Prostate gland (tissue), 2 donors: ENCODE results near the gene G6PC3.

Experiments used
- POLR2A ChIP-seq: fragments of 450-650 bp; IDR thresholded peaks from one replicate; pipeline ENCODE4 v1.6.1; 2016; ENCODE audit warnings: antibody characterized with exemption, mild to moderate bottlenecking
- POLR2AphosphoS5 ChIP-seq: sonication (generic); formaldehyde crosslinking; IDR thresholded peaks from one replicate; pipeline ENCODE4 v1.6.1; 2017; ENCODE audit warnings: antibody characterized with exemption
- TF ChIP-seq, protein P1 (sequence below), 4 experiments: fragments of 200-600 bp in 2 of 4; fragments of 450-650 bp in 2 of 4; sonication (generic) in 2 of 4; IDR thresholded peaks; 1 replicate in 3 of 4; 2 replicates in 1 of 4; pipeline ENCODE4 v1.5.1; 2016 to 2019; ENCODE audit warnings: antibody characterized with exemption in 4 of 4, mild to moderate bottlenecking in 2 of 4, moderate library complexity in 2 of 4

DNA sequence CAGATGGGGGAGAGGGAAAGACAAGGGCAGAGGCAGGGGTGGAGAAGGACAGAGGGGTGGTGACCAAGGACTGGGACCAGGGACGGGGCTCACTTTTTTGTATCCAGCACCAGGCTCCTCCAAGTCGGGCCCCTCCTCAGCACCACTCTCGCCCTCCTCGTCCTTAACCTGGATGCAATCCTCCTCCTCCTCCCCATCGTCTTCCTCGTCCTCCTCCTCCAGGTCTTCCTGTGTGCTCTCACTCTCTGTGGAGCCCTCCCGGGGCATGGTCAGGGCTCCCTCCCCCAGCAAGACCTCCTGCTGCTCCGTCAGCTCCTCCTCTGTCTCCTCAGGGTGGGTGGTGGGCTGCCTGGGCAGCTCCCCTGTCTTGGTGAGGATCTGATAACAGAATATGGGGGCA, 16.8 kb downstream of the G6PC3 start:
- TF ChIP-seq POLR2A (no peak), POLR2AphosphoS5 (no peak)
- TF ChIP-seq, protein P1, sequence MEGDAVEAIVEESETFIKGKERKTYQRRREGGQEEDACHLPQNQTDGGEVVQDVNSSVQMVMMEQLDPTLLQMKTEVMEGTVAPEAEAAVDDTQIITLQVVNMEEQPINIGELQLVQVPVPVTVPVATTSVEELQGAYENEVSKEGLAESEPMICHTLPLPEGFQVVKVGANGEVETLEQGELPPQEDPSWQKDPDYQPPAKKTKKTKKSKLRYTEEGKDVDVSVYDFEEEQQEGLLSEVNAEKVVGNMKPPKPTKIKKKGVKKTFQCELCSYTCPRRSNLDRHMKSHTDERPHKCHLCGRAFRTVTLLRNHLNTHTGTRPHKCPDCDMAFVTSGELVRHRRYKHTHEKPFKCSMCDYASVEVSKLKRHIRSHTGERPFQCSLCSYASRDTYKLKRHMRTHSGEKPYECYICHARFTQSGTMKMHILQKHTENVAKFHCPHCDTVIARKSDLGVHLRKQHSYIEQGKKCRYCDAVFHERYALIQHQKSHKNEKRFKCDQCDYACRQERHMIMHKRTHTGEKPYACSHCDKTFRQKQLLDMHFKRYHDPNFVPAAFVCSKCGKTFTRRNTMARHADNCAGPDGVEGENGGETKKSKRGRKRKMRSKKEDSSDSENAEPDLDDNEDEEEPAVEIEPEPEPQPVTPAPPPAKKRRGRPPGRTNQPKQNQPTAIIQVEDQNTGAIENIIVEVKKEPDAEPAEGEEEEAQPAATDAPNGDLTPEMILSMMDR (IDR thresholded peaks at IDR 0.05), result no peak
